Measurements from ENCODE around the gene COL4A2.

The COL4A2 gene

GRCh38 chr13:110503979-110504499 is 197.0 kb downstream of the COL4A2 start:
- no peak for DNase-seq

GRCh38 chr13:110505594-110505993 is 198.5 kb downstream of the COL4A2 start:
- DNase-seq = no peak

- DNase-seq = no peak
Observed at GRCh38 chr13:110506396-110506795, 199.3 kb downstream of the COL4A2 start.

- no peak for DNase-seq
Observed at GRCh38 chr13:110506859-110507566, 199.9 kb downstream of the COL4A2 start.

GRCh38 chr13:110507678-110508381 is 200.7 kb downstream of the COL4A2 start:
- no peak for DNase-seq

GRCh38 chr13:110509478-110509926 is 202.4 kb downstream of the COL4A2 start:
- DNase-seq = peak; percentile 68 to 90

GRCh38 chr13:110509971-110510786 is 203.1 kb downstream of the COL4A2 start:
- DNase-seq = peak in 1 of 2 experiments; percentile 90

GRCh38 chr13:110511509-110512181 is 204.6 kb downstream of the COL4A2 start:
- no peak for DNase-seq

GRCh38 chr13:110512198-110512740 is 205.2 kb downstream of the COL4A2 start:
- no peak for DNase-seq

- no peak for DNase-seq
Observed at GRCh38 chr13:110516500-110516899, 209.4 kb downstream of the COL4A2 start.

GRCh38 chr13:110517505-110518225 is 210.6 kb downstream of the COL4A2 start:
- DNase-seq = no peak

GRCh38 chr13:110518226-110518525 is 211.1 kb downstream of the COL4A2 start:
- no peak for DNase-seq

- no peak for DNase-seq
Observed at GRCh38 chr13:110518571-110518970, 211.5 kb downstream of the COL4A2 start.

- DNase-seq = no peak
Observed at GRCh38 chr13:110519046-110519445, 212.0 kb downstream of the COL4A2 start.

GRCh38 chr13:110519506-110519905 is 212.4 kb downstream of the COL4A2 start:
- no peak for DNase-seq

- peak in 1 of 2 experiments; percentile 54 for DNase-seq
Observed at GRCh38 chr13:110520431-110521295, 213.6 kb downstream of the COL4A2 start.

GRCh38 chr13:110521296-110521680 is 214.2 kb downstream of the COL4A2 start:
- DNase-seq = peak in 1 of 2 experiments; percentile 60

GRCh38 chr13:110521946-110522345 is 214.9 kb downstream of the COL4A2 start:
- DNase-seq = no peak

- DNase-seq = no peak
Observed at GRCh38 chr13:110522721-110523120, 215.6 kb downstream of the COL4A2 start.

GRCh38 chr13:110523180-110523579 is 216.1 kb downstream of the COL4A2 start:
- DNase-seq = no peak
